ENCODE data around the gene ZSWIM6. TPM values are rescaled to one million over a fixed set of nuclear protein-coding genes. Genes with fewer than 3 reads are reported as not detected.

Gene ZSWIM6
- total and polyA plus RNA-seq, 2 experiments from 2014 or later: 3.9 to 6.0 TPM

GRCh38 chr5:61289669-61290306 lies 42.3 kb upstream of the ZSWIM6 start:
- Mint-ChIP-seq H3K4me1 (peaks cover 9% of the 10 kb centered on the region; the same call in 2 of the 3 replicates), H3K9me3 (no peaks in the 10 kb centered on the region), H3K4me3 (no peak overlapping the region), H3K27me3 (ENCODE audit: insufficient read depth, low read depth, poor library complexity) (no peaks in the 10 kb centered on the region), H3K36me3 (ENCODE audit: low read depth) (no peaks in the 10 kb centered on the region), H3K27ac (no peak overlapping the region; the same call in 1 of the 2 replicates)
- Histone ChIP-seq H3K4me1 (ENCODE audit: insufficient read depth) (no peaks in the 10 kb centered on the region), H3K9me2 (ENCODE audit: insufficient read depth) (0 out of 2 replicates have a peak, but pooled peaks cover 4% of the 10 kb centered on the region), H3K79me2 (replicated peaks; ENCODE audit: insufficient read depth) (no peaks in the 10 kb centered on the region), H3K27me3 (ENCODE audit: insufficient read depth) (no peaks in the 10 kb centered on the region), H4K20me1 (replicated peaks; ENCODE audit: insufficient read depth) (no peaks in the 10 kb centered on the region), H3K4me2 (no peak overlapping the region), H2AFZ (peak overlapping the region; percentile 63; the same call in 1 of the 2 replicates), H3K36me3 (ENCODE audit: insufficient read depth) (no peaks in the 10 kb centered on the region), H3K27ac (ENCODE audit: low read depth) (no peak overlapping the region), H3F3A (replicated peaks; ENCODE audit: low read depth) (no peaks in the 10 kb centered on the region), H3K4me3 (no peak overlapping the region)
- DNase-seq (ENCODE audit: low spot score): no peak
- no peak; the same call in 2 of the 3 replicates for ATAC-seq
- no peak for TF ChIP-seq NANOG (IDR thresholded peaks at IDR 0.05; ENCODE audit: borderline replicate concordance)
- no peak for TF ChIP-seq CTCF (conservative IDR thresholded peaks at IDR 0.05; ENCODE audit: low read depth in 2 of 2)
- TF ChIP-seq, protein P1, sequence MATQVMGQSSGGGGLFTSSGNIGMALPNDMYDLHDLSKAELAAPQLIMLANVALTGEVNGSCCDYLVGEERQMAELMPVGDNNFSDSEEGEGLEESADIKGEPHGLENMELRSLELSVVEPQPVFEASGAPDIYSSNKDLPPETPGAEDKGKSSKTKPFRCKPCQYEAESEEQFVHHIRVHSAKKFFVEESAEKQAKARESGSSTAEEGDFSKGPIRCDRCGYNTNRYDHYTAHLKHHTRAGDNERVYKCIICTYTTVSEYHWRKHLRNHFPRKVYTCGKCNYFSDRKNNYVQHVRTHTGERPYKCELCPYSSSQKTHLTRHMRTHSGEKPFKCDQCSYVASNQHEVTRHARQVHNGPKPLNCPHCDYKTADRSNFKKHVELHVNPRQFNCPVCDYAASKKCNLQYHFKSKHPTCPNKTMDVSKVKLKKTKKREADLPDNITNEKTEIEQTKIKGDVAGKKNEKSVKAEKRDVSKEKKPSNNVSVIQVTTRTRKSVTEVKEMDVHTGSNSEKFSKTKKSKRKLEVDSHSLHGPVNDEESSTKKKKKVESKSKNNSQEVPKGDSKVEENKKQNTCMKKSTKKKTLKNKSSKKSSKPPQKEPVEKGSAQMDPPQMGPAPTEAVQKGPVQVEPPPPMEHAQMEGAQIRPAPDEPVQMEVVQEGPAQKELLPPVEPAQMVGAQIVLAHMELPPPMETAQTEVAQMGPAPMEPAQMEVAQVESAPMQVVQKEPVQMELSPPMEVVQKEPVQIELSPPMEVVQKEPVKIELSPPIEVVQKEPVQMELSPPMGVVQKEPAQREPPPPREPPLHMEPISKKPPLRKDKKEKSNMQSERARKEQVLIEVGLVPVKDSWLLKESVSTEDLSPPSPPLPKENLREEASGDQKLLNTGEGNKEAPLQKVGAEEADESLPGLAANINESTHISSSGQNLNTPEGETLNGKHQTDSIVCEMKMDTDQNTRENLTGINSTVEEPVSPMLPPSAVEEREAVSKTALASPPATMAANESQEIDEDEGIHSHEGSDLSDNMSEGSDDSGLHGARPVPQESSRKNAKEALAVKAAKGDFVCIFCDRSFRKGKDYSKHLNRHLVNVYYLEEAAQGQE (IDR thresholded peaks at IDR 0.05; ENCODE audit: unreplicated experiment): no peak
- TF ChIP-seq JUNB (IDR thresholded peaks at IDR 0.05; ENCODE audit: unreplicated experiment): no peak
- TF ChIP-seq STAT1 (IDR thresholded peaks at IDR 0.05; ENCODE audit: unreplicated experiment): no peak
- TF ChIP-seq EZH2phosphoT487 (IDR thresholded peaks at IDR 0.05; ENCODE audit: unreplicated experiment): no peak
- no peak for TF ChIP-seq EZH2 (IDR thresholded peaks at IDR 0.05; ENCODE audit: low read depth, unreplicated experiment)
- TF ChIP-seq, protein P2, sequence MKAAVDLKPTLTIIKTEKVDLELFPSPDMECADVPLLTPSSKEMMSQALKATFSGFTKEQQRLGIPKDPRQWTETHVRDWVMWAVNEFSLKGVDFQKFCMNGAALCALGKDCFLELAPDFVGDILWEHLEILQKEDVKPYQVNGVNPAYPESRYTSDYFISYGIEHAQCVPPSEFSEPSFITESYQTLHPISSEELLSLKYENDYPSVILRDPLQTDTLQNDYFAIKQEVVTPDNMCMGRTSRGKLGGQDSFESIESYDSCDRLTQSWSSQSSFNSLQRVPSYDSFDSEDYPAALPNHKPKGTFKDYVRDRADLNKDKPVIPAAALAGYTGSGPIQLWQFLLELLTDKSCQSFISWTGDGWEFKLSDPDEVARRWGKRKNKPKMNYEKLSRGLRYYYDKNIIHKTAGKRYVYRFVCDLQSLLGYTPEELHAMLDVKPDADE (IDR thresholded peaks at IDR 0.05): no peak
- TF ChIP-seq, protein P3, sequence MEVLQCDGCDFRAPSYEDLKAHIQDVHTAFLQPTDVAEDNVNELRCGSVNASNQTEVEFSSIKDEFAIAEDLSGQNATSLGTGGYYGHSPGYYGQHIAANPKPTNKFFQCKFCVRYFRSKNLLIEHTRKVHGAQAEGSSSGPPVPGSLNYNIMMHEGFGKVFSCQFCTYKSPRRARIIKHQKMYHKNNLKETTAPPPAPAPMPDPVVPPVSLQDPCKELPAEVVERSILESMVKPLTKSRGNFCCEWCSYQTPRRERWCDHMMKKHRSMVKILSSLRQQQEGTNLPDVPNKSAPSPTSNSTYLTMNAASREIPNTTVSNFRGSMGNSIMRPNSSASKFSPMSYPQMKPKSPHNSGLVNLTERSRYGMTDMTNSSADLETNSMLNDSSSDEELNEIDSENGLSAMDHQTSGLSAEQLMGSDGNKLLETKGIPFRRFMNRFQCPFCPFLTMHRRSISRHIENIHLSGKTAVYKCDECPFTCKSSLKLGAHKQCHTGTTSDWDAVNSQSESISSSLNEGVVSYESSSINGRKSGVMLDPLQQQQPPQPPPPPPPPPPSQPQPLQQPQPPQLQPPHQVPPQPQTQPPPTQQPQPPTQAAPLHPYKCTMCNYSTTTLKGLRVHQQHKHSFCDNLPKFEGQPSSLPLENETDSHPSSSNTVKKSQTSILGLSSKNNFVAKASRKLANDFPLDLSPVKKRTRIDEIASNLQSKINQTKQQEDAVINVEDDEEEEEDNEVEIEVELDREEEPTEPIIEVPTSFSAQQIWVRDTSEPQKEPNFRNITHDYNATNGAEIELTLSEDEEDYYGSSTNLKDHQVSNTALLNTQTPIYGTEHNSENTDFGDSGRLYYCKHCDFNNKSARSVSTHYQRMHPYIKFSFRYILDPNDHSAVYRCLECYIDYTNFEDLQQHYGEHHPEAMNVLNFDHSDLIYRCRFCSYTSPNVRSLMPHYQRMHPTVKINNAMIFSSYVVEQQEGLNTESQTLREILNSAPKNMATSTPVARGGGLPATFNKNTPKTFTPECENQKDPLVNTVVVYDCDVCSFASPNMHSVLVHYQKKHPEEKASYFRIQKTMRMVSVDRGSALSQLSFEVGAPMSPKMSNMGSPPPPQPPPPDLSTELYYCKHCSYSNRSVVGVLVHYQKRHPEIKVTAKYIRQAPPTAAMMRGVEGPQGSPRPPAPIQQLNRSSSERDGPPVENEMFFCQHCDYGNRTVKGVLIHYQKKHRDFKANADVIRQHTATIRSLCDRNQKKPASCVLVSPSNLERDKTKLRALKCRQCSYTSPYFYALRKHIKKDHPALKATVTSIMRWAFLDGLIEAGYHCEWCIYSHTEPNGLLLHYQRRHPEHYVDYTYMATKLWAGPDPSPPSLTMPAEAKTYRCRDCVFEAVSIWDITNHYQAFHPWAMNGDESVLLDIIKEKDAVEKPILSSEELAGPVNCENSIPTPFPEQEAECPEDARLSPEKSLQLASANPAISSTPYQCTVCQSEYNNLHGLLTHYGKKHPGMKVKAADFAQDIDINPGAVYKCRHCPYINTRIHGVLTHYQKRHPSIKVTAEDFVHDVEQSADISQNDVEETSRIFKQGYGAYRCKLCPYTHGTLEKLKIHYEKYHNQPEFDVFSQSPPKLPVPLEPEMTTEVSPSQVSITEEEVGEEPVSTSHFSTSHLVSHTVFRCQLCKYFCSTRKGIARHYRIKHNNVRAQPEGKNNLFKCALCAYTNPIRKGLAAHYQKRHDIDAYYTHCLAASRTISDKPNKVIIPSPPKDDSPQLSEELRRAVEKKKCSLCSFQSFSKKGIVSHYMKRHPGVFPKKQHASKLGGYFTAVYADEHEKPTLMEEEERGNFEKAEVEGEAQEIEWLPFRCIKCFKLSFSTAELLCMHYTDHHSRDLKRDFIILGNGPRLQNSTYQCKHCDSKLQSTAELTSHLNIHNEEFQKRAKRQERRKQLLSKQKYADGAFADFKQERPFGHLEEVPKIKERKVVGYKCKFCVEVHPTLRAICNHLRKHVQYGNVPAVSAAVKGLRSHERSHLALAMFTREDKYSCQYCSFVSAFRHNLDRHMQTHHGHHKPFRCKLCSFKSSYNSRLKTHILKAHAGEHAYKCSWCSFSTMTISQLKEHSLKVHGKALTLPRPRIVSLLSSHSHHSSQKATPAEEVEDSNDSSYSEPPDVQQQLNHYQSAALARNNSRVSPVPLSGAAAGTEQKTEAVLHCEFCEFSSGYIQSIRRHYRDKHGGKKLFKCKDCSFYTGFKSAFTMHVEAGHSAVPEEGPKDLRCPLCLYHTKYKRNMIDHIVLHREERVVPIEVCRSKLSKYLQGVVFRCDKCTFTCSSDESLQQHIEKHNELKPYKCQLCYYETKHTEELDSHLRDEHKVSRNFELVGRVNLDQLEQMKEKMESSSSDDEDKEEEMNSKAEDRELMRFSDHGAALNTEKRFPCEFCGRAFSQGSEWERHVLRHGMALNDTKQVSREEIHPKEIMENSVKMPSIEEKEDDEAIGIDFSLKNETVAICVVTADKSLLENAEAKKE (CRISPR knock-in tag; IDR thresholded peaks at IDR 0.05): no peak
- no peak for TF ChIP-seq CREB1 (CRISPR knock-in tag; IDR thresholded peaks at IDR 0.05; ENCODE audit: low read depth)
- TF ChIP-seq ZNF114 (CRISPR knock-in tag; IDR thresholded peaks at IDR 0.05): no peak

Data from GM23338 (cell line).